OCI-M1 (cell line): ENCODE data around the gene BBS1.
A peak's percentile ranks its signal among the peaks of the same experiment; 100 is the strongest.
"Not testable (repeated sequence)": the region's sequence is repeated elsewhere in the genome, so short reads cannot be mapped to it uniquely, and the experiment has no call there.

Source experiments
- DNase-seq: peaks from one replicate; lab custom pipeline; 2025; lab: John Stamatoyannopoulos, UW

The BBS1 gene

GRCh38 chr11:66570850-66571180 lies 60.4 kb downstream of the BBS1 start:
- no peak for DNase-seq

GRCh38 chr11:66579017-66579606 lies 68.7 kb downstream of the BBS1 start:
- peak; percentile 73 for DNase-seq

- DNase-seq: no peak
These were observed 70.4 kb downstream of the BBS1 start for GRCh38 chr11:66580803-66581202.

- DNase-seq: no peak
These were observed 70.8 kb downstream of the BBS1 start for GRCh38 chr11:66581261-66581660.

DNA sequence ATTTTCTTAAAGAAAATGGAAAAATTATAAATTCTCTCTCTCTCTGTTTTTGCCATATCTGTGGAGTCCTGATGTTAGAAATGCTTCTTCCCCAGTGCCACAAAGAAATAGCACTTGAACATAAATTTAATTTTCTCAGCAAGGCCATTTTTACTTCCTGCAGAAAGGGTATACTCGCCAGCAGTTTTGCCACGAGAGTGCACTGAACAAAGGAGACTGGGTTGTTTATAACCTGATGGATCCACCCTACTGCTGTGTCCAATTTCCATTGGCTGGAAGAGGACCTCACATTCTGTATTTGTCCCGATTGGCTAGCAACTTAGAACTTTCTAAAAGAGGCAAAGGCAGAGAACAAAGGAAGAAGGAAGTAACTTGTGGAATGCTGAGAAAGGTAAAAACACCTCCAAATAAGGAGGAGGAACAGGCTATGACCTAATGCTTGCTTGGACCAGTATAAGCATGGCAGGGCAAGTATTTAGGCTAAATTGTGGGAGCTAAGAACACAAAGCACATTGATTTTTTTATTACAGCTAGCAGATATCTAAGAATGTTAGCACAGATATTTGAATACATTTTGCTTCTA lies 72.2 kb downstream of the BBS1 start:
- not testable (repeated sequence) for DNase-seq
